NCI-H1092 (cell line): ENCODE measurements around the gene SLC39A2.
"Not testable (repeated sequence)": the region's sequence is repeated elsewhere in the genome, so short reads cannot be mapped to it uniquely, and the experiment has no call there.

ENCODE experiments used
- DNase-seq: peaks from one replicate; lab custom pipeline; 2025; lab: John Stamatoyannopoulos, UW

SLC39A2 gene

GRCh38 chr14:20997115-20997514 lies 2.0 kb upstream of the SLC39A2 start:
- no peak for DNase-seq

- DNase-seq, result no peak
Measured at GRCh38 chr14:20997564-20997963, 1.5 kb upstream of the SLC39A2 start.

- no peak for DNase-seq
Measured at GRCh38 chr14:20998139-20998538, 954 bp upstream of the SLC39A2 start.

- DNase-seq, result no peak
Measured at GRCh38 chr14:20999591-20999990, 498 bp downstream of the SLC39A2 start.

GRCh38 chr14:21001218-21001617 lies 2.1 kb downstream of the SLC39A2 start:
- no peak for DNase-seq

- no peak for DNase-seq
Measured at GRCh38 chr14:21003788-21004346, 4.8 kb downstream of the SLC39A2 start.

GRCh38 chr14:21009721-21010120 lies 10.6 kb downstream of the SLC39A2 start:
- not testable (repeated sequence) for DNase-seq

GRCh38 chr14:21011136-21011535 lies 12.0 kb downstream of the SLC39A2 start:
- no peak for DNase-seq

- DNase-seq, result peak; percentile 85
Measured at GRCh38 chr14:21014761-21015190, 15.7 kb downstream of the SLC39A2 start.

GRCh38 chr14:21015312-21015711 lies 16.2 kb downstream of the SLC39A2 start:
- DNase-seq, result no peak

- DNase-seq, result no peak
Measured at GRCh38 chr14:21016413-21017190, 17.5 kb downstream of the SLC39A2 start.

- no peak for DNase-seq
Measured at GRCh38 chr14:21017528-21018245, 18.6 kb downstream of the SLC39A2 start.

- no peak for DNase-seq
Measured at GRCh38 chr14:21018286-21018685, 19.2 kb downstream of the SLC39A2 start.

GRCh38 chr14:21018781-21019180 lies 19.7 kb downstream of the SLC39A2 start:
- DNase-seq, result no peak

- no peak for DNase-seq
Measured at GRCh38 chr14:21019366-21019765, 20.3 kb downstream of the SLC39A2 start.

- no peak for DNase-seq
Measured at GRCh38 chr14:21020977-21021545, 22.0 kb downstream of the SLC39A2 start.

- DNase-seq, result no peak
Measured at GRCh38 chr14:21022686-21023085, 23.6 kb downstream of the SLC39A2 start.

- no peak for DNase-seq
Measured at GRCh38 chr14:21023174-21023573, 24.1 kb downstream of the SLC39A2 start.

GRCh38 chr14:21023817-21024584 lies 24.9 kb downstream of the SLC39A2 start:
- DNase-seq, result no peak

GRCh38 chr14:21024585-21025370 lies 25.7 kb downstream of the SLC39A2 start, which contains the start of gene NDRG2:
NDRG2 (minus strand) TSS chr14:21025061; CDS start chr14:21023315, 1,746 bp downstream.
- DNase-seq, result peak; percentile 28
